ENCODE data around the gene GOT2.
"Not testable (repeated sequence)": the region's sequence is repeated elsewhere in the genome, so short reads cannot be mapped to it uniquely, and the experiment has no call there.

Gene GOT2

DNA sequence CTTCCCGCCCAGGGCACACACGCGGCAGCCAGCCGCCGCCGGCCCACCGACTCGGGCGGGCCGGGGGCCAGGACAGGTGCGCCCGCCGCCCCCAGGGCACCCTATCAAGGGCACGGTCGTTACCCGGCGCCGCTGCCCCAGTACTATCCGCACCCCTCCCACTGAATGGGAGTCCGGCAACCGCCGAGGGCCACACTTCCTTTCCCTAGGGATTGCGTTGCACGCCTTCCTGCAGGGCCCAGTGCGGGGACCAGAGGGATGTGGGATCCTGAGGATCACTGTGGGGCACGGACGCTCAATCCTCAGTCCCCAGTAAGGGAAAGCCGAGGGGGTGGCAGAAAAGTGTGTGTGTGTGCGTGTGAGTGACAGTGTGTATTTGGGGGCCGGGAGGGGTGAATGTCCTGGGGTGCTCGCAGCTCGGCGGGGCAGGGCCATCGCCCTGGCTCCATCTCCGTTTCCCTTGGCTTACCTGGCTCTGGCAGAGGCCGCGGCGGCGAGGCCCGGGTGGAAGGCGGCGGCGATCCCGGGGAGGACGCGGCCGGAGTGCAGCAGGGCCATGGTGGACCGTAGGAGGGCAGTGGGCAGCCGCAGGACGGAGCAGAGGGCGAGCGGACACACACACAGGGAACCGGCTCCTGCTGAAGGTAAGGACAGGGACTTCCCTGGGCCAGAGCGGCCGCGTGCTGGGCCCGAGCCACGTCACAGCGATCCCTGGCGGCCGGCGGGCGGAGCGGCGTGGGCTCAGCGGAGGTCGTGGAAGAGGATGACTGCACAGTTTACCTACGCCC, at the start of gene GOT2:
GOT2 (minus strand) TSS at position 646 of the 788 bp plus-strand sequence; CDS start at position 558, 88 bp downstream.
- peak; percentile 50 for DNase-seq (ENCODE audit: low read depth, low spot score)

DNA sequence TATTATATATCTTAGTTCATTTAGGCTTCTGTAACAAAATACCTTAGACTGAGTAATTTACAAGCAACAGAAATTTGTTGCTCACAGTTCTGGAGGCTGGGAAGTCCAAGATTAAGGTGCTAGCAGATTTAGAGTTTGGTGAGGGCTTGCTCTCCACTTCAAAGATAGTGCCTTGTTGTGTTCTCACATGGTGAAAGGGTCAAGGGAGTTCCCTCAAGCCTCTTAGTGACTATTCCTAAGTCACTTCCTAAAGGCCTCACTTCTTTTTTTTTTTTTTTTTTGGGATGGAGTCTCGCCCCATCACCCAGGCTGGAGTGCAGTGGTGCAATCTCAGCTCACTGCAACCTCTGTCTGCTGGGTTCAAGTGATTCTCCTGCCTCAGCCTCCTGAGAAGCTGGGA, 45.2 kb upstream of the GOT2 start:
- not testable (repeated sequence) for DNase-seq (ENCODE audit: low read depth, low spot score)

DNA sequence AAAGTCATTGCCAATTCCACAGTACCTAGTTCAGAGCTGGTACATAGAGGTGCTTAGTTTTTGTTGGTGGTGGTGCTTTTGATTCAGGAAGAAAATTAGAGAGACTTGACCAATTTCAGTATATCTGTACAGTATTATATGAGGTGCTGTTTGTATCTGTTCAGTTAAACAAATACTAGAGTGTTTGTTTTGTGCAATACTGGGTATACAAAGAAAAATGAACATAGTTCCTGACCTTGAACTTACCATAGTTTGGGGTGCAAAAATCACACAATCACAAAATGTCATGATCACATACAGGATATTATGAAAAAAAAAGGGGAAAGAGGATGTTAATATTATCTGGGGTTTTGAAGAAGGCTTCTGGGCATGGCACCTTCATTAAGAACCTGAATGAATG, 39.8 kb upstream of the GOT2 start:
- DNase-seq (ENCODE audit: low read depth, low spot score) = no peak

GRCh38 chr16:58768145-58768544, 34.0 kb upstream of the GOT2 start:
- DNase-seq (ENCODE audit: low read depth, low spot score) = no peak

GRCh38 chr16:58767581-58767980, 33.5 kb upstream of the GOT2 start:
- no peak for DNase-seq (ENCODE audit: low read depth, low spot score)

- DNase-seq (ENCODE audit: low read depth, low spot score) = no peak
Measured at GRCh38 chr16:58756650-58757332, 22.7 kb upstream of the GOT2 start.

DNA sequence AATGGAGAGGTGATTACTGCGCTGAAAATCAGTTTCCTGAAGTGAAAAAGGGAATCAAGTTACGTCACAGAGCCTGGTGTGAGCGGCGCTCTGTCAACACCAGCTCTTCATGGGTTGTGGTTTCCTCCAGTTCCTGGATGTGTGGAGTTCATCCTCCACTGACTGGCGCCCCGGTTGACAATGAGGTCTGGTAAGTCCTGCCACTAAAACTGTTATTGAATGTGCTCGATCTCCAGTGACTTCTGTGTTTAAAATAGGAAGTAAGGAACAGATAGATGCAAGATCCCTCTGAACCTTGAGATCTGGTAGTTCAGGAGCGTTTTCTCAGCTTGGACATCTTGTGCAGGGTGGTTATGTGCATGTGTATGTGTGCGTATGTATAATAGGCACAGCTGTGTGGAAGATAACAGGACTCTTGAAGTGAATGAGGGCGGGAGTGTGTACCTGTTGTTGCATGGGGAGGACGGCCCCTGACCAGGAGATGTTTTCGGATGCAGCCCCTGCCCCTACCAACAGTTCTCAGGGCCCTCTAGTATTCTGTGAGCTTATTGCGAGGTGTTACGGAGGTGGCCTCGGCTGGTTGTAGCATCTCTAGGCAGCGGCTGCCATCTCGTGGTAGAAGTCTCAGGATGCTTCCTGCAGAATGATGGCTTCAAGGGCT, 22.0 kb upstream of the GOT2 start:
- no peak for DNase-seq (ENCODE audit: low read depth, low spot score)

DNA sequence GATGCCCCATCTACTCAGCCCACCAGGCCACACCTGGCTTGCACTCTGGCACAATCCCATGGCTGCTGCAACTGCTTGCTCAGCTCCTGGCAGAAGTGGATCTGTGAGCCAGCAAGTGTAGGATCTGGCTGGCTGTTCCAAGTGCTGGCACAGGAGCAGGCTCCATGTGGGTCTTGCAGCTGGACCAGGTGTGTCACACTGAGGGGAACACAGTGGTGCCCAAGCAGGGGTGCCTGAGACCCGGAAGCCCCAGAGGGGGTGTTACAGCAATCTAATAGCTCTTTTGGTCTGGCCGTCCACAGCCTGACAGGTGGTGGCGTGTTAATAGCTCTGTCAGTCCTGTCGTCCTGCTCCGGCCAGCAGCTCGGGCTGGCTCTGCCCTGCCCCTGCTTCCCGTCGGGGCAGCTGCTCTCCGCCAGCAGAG, 19.6 kb upstream of the GOT2 start:
- DNase-seq (ENCODE audit: low read depth, low spot score) = no peak

DNA sequence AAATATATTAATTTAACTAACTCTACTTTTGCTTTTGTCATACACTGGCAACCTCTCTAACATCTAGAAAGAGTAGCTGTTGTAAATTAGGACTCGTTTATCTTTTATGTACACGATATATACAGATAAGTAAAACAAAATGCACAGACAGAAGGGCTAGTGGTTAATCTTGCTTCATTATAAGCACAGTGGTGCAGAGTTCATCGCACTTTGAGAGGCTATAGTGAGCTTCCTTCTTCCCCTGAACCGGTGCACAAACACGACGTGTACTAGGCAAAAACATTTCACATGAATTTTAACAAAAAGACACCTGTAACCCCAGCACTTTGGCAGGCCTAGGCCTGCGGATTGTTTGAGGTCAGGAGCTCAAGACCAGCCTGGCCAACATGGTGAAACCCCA, 10.4 kb upstream of the GOT2 start:
- no peak for DNase-seq (ENCODE audit: low read depth, low spot score)

- DNase-seq (ENCODE audit: low read depth, low spot score) = no peak
Measured at GRCh38 chr16:58741976-58742375, 7.9 kb upstream of the GOT2 start.

DNA sequence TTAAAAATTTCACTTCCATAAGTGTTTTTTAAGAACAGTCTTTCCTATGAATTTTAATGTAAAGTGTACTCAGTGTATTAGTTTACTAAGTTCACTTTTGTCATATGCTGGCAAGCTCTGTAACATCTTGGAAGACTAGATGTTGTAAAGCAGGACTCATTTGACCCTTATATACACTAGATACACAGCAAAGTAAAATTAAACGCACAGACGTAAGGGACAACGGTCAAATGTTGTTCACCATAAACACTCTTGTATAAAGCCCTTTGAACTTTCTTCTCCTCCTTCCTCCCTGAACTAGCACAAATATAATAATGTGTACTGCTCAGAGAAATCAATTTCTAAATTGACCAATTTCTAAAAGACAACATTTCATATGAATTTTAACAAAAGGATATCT, 7.0 kb upstream of the GOT2 start:
- no peak for DNase-seq (ENCODE audit: low read depth, low spot score)

- no peak for DNase-seq (ENCODE audit: low read depth, low spot score)
Measured at GRCh38 chr16:58738672-58739296, 4.7 kb upstream of the GOT2 start.

DNA sequence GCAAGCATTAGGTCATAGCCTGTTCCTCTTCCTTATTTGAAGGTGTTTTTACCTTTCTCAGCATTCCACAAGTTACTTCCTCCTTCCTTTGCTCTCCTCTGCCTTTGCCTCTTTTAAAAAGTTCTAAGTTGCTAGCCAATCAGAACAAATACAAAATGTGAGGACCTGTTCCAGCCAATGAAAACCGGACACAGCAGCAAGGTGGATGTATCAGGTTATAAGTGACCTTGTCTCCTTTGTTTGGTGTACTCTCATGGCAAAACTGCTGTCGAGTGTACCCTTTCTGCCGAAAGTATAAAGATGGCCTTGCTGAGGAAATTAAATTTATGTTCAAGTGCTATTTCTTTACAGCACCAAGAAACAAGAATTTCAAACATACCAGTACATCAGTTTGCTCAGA, 2.2 kb upstream of the GOT2 start:
- not testable (repeated sequence) for DNase-seq (ENCODE audit: low read depth, low spot score)

GRCh38 chr16:58734459-58734787, 307 bp upstream of the GOT2 start:
- no peak for DNase-seq (ENCODE audit: low read depth, low spot score)

- DNase-seq (ENCODE audit: low read depth, low spot score) = no peak
Measured at GRCh38 chr16:58733248-58733670, 857 bp downstream of the GOT2 start.

DNA sequence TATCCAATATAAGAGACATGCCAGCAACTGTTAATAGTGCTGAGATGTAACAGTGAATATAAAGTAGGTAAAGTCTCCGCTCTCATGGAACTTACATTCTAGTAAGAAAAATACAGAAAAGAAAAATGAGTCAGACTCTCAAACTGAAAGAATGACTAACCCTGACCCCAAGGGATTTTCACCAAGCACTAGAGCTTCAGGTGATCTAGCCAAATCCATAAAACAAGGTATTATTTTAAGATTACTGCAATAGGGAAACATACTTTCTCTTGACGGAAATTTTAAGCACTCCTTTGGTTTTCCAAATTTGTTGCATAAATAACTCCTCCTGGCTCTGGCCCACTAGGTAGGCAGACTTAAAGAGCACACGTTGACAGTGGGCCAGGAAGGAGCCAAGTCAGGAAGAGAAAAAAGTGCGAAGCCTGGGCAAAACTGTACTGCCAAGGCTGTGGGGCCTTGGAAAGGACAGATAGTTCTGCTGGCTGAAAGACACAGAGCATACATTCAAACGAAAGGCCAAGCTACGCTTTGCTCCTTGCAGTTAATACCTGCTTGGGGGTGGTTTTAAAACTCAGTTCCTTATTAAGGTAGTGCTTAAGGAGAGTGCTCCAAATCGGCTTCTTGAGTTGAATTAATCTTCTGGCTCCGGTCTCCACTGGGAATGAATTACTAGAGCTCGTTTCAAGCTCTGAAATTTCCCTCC, 1.4 kb downstream of the GOT2 start:
- DNase-seq (ENCODE audit: low read depth, low spot score) = no peak

- no peak for DNase-seq (ENCODE audit: low read depth, low spot score)
Measured at GRCh38 chr16:58730724-58731370, 3.3 kb downstream of the GOT2 start.

DNA sequence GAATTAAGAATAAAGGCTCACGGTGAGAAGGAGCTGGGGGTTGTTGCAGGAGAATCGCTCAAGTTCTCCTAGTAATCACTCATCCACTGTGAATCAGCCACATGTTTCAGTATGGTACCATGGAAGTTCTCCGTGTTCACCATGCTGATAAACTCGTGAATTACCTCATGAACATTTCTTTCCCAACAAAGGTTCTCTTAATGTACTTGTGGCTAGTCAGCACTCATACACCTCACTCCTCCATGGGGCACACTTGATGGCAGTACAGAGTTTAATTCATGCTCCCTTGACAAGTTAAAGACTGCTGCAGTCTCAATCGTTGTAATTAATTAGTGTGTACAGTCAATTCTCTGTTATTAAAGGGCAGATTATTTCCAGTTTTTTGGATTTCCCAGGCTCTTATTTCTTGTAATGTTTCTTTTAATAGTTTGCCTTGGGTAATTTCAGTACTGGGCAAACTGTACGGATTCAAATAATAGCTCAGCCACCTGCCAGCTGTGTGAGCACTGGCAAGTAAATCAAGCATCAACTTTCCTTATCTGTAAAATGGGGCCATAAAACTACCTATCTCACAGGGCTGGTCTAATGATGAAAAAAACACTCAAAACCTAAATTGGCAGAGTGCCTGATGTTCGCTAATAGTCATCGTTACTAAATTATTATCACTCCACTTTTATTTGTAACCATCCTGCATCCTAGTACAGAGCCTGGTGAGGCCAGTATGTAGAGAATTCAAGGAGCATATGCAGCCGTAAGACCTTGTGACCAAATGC, 6.1 kb downstream of the GOT2 start:
- DNase-seq (ENCODE audit: low read depth, low spot score) = no peak

DNA sequence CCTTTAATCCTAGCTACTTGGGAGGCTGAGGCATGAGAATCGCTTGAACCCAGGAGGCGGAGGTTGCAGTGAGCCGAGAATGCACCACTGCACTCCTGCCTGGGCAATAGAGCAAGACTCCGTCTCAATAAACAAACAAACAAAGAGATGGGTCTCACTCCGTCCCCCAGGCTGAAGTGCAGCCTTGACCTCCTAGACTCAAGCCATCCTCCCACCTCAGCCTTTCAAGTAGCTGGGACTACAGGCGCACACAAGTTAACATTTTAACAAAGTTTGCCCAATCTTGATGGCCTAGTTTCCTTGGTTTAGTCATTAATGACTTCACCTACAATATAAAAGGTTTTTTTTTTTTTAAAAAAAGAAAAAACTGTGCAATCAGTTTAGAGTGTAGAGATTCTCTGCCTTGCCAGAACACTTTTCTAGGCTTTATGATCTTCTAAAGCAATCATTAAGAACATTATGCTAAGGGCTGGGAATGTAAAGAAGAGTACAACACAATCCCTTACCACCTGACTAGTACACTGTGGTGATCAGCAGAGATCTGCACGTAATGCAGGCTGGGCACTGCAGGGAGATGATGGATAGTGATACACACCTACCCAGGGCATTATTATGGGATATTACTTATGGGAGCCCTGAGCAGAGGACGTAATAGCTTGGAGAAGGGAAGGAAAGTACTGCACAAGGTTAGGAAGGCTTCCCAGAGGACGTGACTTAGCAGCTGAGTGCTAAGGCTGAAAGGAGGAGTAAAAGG, 6.9 kb downstream of the GOT2 start:
- no peak for DNase-seq (ENCODE audit: low read depth, low spot score)

GRCh38 chr16:58723109-58723508, 11.0 kb downstream of the GOT2 start:
- no peak for DNase-seq (ENCODE audit: low read depth, low spot score)
